CD1c-positive myeloid dendritic cell (primary cell): ENCODE measurements around the gene BABAM2.
A peak's percentile ranks its signal among the peaks of the same experiment; 100 is the strongest.
"Not testable (repeated sequence)": the region's sequence is repeated elsewhere in the genome, so short reads cannot be mapped to it uniquely, and the experiment has no call there.

ENCODE experiments used
- DNase-seq: peaks from one replicate; pipeline ENCODE4 v3.0.0-alpha.2; 2016; ENCODE audit errors: extremely low spot score

BABAM2 gene

GRCh38 chr2:28330722-28331121, 440.2 kb downstream of the BABAM2 start:
- not testable (repeated sequence) for DNase-seq

GRCh38 chr2:28331797-28332196, 441.3 kb downstream of the BABAM2 start:
- not testable (repeated sequence) for DNase-seq

- DNase-seq, result no peak
Measured at GRCh38 chr2:28332696-28333095, 442.2 kb downstream of the BABAM2 start.

- peak; percentile 16 for DNase-seq
Measured at GRCh38 chr2:28333606-28334526, 443.3 kb downstream of the BABAM2 start.

- DNase-seq, result no peak
Measured at GRCh38 chr2:28334527-28334894, 444.0 kb downstream of the BABAM2 start.

GRCh38 chr2:28335265-28335664, 444.7 kb downstream of the BABAM2 start:
- DNase-seq, result not testable (repeated sequence)

GRCh38 chr2:28335666-28336065, 445.1 kb downstream of the BABAM2 start:
- DNase-seq, result no peak

- no peak for DNase-seq
Measured at GRCh38 chr2:28336264-28336980, 445.9 kb downstream of the BABAM2 start.

GRCh38 chr2:28336982-28337627, 446.6 kb downstream of the BABAM2 start:
- DNase-seq, result no peak

GRCh38 chr2:28338046-28338817, 447.7 kb downstream of the BABAM2 start:
- DNase-seq, result no peak

- no peak for DNase-seq
Measured at GRCh38 chr2:28338831-28339321, 448.3 kb downstream of the BABAM2 start.

- DNase-seq, result no peak
Measured at GRCh38 chr2:28339516-28340175, 449.1 kb downstream of the BABAM2 start.

GRCh38 chr2:28340312-28341202, 450.0 kb downstream of the BABAM2 start:
- no peak for DNase-seq

- DNase-seq, result no peak
Measured at GRCh38 chr2:28341208-28341891, 450.8 kb downstream of the BABAM2 start.

GRCh38 chr2:28342081-28342967, 451.8 kb downstream of the BABAM2 start:
- peak; percentile 85 for DNase-seq

- DNase-seq, result peak; percentile 77
Measured at GRCh38 chr2:28343184-28343942, 452.8 kb downstream of the BABAM2 start.

GRCh38 chr2:28343971-28344715, 453.6 kb downstream of the BABAM2 start:
- no peak for DNase-seq
